ENCODE results near the gene UPF1.

The UPF1 gene

GRCh38 chr19:18855647-18856384 lies 24.1 kb downstream of the UPF1 start:
- no peak for DNase-seq (ENCODE audit: low read depth in 1 of 2, low spot score in 1 of 2)

DNA sequence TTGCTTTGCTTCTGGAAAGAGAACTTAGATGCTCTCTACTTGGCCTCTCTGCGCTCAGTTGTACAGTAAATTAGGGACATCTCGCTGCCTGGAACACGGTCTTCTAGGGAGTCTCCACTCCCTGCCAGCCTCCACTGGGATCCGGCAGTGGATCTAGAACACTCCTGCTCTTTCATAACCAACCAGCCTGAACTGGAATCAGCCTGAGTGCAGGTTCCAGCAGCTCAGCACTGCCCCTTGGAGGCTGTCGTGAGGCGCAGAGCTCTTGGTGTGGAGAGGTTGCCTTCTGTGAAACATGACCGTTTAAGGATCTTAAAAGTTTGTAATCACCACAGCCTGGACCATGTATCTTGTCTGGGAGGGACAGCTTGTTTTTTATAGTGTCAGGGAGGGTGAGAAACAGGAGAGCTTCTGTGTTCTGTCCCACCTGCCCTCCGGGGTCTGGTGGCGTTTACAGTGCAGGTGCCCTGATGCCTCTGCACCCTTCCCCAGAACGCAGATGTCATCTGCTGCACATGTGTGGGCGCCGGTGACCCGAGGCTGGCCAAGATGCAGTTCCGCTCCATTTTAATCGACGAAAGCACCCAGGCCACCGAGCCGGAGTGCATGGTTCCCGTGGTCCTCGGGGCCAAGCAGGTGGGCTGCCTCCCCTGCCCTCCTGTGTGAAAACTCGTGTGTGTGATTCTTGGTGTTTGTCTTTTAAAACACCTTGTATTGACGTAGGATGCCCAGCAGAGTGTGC lies 24.8 kb downstream of the UPF1 start:
- no peak for DNase-seq (ENCODE audit: low read depth in 1 of 2, low spot score in 1 of 2)

DNA sequence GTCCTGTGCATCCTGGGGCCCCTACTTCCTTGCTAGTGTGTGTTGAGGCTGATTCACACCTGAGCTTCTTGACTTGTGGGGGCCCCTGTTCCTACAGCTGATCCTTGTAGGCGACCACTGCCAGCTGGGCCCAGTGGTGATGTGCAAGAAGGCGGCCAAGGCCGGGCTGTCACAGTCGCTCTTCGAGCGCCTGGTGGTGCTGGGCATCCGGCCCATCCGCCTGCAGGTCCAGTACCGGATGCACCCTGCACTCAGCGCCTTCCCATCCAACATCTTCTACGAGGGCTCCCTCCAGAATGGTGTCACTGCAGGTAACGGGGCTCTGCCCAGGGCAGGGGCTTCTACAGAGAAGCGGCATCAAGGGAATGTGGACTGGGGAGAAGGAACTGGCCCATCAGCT lies 25.5 kb downstream of the UPF1 start:
- DNase-seq (ENCODE audit: low read depth in 1 of 2, low spot score in 1 of 2): no peak

GRCh38 chr19:18858906-18859646 lies 27.3 kb downstream of the UPF1 start:
- DNase-seq (ENCODE audit: low read depth in 1 of 2, low spot score in 1 of 2): no peak

DNA sequence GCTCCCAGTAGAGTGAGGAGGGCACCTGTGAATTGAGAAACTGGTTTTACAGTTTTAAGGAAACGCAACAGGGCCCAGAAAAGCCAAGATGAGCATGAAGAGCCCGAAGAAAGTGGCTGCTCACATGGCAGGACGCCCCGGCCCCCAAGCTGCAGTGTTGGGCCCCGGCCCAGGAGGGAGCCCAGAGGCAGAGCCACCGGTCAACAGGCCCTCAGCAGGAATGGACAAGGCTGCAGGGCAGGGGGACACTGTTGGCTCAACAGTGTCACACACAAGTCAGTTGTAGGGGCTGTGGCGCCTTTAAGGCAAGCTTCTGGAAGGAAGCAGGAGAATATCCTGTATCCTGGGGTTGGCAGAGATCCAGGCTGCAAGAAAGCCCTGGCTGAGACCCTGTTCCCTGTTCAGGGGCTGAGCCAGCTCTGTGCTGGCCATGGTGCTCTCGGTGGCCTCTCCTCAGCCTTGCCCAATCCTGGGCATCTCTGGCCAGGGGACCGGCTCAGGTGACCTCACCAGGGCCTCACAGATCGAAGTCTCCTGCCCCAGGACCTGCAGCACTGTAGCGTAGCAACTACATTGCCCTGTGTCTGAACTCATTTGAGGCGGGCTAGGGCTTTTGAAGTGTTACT lies 28.0 kb downstream of the UPF1 start:
- no peak for DNase-seq (ENCODE audit: low read depth in 1 of 2, low spot score in 1 of 2)

DNA sequence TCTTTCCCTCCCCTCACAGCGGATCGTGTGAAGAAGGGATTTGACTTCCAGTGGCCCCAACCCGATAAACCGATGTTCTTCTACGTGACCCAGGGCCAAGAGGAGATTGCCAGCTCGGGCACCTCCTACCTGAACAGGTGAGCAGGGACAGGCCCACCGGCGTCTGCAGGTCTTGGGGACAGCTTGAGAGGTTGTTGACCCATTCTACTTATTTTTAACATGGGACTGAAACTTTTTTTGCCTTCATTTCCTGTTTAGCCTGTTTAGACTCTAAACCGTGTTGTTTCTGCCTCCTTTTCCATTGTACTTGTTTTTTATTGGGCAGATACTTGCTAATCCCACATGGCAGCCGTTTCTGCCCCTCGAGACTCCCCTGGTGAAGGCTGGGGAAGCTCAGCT lies 28.5 kb downstream of the UPF1 start:
- DNase-seq (ENCODE audit: low read depth in 1 of 2, low spot score in 1 of 2): no peak

DNA sequence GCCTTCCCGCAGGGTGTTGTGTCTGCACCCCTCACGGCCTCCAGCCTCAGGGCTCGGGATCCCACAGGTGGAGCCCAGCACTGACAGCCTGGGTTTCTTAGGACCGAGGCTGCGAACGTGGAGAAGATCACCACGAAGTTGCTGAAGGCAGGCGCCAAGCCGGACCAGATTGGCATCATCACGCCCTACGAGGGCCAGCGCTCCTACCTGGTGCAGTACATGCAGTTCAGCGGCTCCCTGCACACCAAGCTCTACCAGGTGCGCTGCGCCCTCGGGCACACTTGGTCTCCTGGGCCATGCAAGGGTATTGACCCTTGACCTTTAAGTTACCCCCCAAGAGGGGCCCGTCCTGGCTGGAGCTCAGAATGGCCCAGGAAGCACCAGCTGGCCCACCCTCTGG lies 29.0 kb downstream of the UPF1 start:
- no peak for DNase-seq (ENCODE audit: low read depth in 1 of 2, low spot score in 1 of 2)

DNA sequence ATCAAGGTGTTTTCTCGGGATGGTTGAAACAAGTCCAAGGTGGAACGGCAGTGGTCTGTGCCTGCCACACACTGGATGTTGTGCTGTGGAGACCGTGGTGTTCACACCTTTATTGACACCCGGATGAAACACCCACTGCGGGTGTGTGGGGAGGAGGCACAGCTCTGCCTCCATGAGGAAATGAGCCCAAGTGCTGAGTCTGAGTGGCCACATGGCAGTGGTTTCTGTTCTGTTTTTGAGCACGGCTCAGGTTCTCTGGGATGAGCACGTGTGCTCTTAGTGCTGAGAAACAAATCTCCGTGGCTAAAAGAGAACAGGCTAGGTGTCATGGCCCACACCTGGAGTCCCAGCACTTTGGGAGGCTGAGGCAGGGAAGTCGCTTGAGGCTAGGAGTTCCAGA lies 29.5 kb downstream of the UPF1 start:
- DNase-seq (ENCODE audit: low read depth in 1 of 2, low spot score in 1 of 2): no peak

DNA sequence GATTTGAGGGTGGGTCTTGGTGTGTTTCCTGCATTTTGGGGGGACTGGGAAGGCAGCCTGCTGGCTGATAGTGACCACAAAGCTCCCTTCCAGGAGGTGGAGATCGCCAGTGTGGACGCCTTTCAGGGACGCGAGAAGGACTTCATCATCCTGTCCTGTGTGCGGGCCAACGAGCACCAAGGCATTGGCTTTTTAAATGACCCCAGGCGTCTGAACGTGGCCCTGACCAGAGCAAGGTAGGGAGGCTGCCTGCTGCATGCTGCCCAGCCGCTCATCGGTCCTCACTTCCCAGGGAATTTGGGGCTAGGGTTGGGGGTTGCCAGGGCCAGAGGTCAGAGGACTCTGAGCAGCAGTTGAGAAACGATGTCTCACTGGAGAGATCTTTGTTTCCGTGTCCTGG lies 30.2 kb downstream of the UPF1 start:
- no peak for DNase-seq (ENCODE audit: low read depth in 1 of 2, low spot score in 1 of 2)

GRCh38 chr19:18862976-18863842 lies 31.4 kb downstream of the UPF1 start:
- DNase-seq (ENCODE audit: low read depth in 1 of 2, low spot score in 1 of 2): no peak

DNA sequence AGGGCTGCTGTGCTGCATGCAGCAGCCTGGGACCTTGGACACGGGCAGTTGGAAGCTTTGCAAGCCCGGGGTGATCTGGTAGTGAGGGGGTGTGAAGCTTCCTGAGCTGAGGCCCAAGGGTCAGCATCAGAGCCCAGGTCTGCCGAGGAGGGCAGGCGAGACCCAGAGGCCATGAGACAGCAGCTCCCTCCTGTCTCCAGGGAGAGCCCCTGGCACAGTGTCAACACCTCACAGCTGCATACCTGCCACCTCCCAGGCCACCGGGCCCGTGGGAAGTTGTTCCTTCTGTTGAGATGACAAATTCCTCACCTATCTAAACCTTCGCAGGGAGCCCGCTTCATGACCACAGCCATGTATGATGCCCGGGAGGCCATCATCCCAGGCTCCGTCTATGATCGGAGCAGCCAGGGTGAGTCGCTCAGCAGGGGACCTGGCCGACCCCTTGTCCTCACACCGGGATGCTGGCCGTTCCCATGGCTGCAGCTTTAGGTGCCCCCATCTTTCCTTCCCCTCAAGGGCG lies 32.1 kb downstream of the UPF1 start:
- no peak for DNase-seq (ENCODE audit: low read depth in 1 of 2, low spot score in 1 of 2)

GRCh38 chr19:18865106-18865972 lies 33.6 kb downstream of the UPF1 start:
- DNase-seq (ENCODE audit: low read depth in 1 of 2, low spot score in 1 of 2): no peak

GRCh38 chr19:18865973-18866799 lies 34.4 kb downstream of the UPF1 start:
- peak; percentile 39 to 57 for DNase-seq (ENCODE audit: low read depth in 1 of 2, low spot score in 1 of 2)

DNA sequence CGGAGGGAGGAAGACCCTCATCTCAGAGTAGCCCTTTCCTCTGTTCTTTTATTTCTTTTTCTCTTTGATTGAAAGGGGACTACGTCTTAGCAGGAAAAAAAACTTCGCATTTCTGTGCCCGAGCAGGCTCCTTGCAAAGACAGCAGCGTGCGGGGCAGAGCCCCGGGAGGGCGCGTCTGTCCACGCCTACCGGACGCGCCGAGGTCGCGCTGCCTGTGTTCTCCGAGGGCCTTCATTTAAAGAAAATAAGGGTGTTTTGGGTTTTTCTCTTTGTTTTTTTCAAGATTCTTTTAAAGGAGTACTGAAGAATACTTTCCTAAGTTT lies 35.0 kb downstream of the UPF1 start:
- DNase-seq (ENCODE audit: low read depth in 1 of 2, low spot score in 1 of 2): no peak

- DNase-seq (ENCODE audit: low read depth in 1 of 2, low spot score in 1 of 2): no peak
Observed at GRCh38 chr19:18867199-18867598, 35.4 kb downstream of the UPF1 start.

DNA sequence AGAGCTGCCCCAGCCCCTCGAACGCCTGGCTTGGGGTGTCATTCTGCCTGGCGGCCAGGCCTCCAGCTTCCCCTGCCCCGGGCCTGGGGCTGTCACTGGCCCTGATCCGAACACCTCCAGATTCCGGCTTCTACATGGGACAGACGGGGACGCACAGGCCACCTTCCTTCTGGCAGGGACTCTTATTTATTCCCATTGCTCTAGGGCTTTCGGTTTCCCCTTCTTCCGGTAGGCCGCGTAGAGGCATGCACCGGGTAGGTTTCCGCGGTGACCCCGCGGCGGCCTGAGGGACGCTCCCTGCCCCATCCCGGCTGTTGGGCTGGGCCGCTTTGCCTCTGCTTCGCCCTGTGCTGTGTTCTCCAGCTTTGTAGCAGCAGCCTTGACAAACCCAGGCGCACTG lies 36.0 kb downstream of the UPF1 start:
- no peak for DNase-seq (ENCODE audit: low read depth in 1 of 2, low spot score in 1 of 2)

DNA sequence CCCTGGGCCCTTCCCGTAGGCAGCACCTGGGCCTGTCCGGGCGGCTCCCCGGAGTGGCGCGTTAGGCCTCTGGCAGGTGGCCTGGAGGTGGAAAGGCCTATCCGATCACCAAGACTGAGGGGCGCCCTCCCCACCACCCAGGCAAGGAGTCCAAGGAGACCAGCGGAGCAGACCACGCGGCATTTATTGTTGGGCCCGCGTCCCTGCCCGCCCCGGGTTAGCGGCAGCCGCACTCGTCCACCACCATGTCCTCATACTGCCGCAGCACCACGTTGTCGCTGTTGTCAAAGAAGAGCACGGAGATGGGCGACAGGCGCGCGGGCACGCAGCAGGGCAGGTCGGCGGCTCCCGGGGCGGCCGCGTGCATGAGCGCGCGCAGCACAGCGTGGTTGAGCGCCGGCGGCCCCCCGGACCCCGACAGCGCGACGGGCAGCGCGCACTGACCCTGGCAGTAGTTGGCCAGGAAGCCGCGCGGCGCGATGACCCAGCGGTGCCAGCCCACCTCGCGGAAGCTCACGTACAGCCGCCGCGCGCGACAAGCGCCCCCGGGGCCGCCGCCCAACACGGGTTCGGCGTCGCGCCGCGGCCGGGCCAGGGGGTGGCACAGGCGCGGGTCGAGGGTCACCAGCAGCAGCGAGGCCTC lies 36.7 kb downstream of the UPF1 start:
- DNase-seq (ENCODE audit: low read depth in 1 of 2, low spot score in 1 of 2): no peak

GRCh38 chr19:18869023-18869618 lies 37.4 kb downstream of the UPF1 start:
- no peak for DNase-seq (ENCODE audit: low read depth in 1 of 2, low spot score in 1 of 2)

Data from stimulated activated CD4-positive, alpha-beta T cell treated with anti-CD3 and anti-CD28 coated beads, Interleukin-15, amount 100 ng/mL, for 1 hour (primary cell).